ENCODE data around the gene DPYSL3.
A peak's percentile ranks its signal among the peaks of the same experiment; 100 is the strongest.
"Not testable (repeated sequence)": the region's sequence is repeated elsewhere in the genome, so short reads cannot be mapped to it uniquely, and the experiment has no call there.

Gene DPYSL3

DNA sequence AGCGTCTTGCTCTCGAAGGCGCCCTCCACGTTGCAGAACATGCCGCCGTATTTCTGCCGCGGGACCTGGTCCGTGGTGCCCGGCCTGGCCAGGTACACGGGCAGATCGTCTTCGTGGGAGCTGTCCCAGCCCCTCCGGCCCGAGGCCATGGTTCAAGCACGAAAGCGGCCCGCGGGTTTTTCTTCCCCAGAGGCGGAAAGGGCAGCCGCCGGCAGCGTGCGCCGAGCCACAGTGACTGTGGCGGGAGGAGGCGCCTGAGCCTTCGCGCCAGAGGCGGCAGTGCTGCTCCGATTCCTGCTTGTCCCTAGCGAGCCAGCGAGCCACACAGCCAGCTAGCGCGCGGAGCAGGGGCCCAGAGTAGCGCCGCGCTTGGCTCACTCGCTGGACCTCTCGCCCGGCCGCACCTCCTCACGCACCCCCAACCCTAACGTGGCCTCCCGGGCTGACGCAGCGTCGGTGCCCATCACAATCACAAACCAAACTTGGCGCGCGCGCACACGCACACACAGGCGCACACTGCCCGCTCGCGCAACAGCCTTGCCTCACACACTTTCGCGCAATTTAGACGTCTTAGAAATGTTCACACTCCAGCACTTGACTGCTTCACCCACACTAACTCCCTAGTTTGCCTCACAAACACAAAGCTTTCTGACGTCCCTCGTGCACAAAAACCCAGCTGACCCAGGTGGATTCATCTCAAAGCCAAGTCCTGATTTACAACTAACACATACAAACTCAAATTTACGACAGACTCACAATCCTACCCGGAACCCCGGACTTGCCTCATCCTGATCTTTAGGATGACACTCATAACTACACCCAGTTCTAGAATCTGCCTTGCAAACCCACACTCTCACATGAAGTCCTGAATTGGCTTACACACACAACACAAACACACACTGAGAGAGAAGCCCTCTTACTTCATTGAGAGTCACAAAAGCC, at the start of gene DPYSL3:
DPYSL3 (minus strand) TSS at position 359 of the 942 bp plus-strand sequence; CDS start at position 149, 210 bp downstream.
- peak; percentile 61 for DNase-seq (ENCODE audit: low read depth)

- DNase-seq (ENCODE audit: low read depth): peak; percentile 65
These were observed 49.0 kb upstream of the DPYSL3 start for GRCh38 chr5:147558826-147559225.

DNA sequence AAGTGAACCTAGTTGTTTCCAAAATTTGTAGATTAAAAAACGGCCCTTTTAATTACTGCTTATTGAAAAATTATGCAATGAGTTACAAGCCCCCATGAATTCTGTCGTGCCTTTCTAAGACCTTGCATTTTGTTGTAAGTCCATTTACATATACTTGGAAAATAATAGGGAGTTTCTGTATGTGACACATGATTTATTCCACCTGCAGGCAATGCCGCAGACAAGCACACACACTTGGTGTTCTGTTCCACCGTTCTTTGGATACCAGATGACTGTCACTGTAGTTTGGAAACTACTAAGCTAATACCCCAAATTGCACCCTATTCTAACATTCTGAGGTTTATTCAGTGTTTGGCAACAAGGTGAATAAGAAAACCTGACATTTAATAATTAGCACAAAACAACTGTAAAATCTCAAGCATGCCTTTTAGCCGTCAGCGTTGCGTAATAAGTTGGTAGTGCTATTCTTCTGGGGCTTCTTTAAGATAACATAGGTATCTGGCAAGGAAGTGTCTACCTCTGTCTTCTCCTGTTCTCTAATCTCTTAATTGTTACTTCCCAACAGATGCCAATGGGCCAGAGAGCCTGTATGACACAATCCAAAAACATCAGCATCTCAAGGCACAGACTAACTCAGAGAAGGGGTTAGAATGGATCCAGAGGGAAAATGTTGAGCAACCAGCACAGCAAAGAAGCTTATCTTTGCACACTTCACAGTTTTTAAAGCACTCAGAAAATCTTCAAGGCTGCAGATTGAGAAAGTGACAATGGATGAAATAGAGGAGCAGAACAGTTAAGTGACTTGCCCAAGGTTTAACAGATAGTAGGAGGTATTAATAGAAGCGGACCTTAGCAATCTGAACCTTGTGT, 48.2 kb upstream of the DPYSL3 start:
- no peak for DNase-seq (ENCODE audit: low read depth)

DNA sequence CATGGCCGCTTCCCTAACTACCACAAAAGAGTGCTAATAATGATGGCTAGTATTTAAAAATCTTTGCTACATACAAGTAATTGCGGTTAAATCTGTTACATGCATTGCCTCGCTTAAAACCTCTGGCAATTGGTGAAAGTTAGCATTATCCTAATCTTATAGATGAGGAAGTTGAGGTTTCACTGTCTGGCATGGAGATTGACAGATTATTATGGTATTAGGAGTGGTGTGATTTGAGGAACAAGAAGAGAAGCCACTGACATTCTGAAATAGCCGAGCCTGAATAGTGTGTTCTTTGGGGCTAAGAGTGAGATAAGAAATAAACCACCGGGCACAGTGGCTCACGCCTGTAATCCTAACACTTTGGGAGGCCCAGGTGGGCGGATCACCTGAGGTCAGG, 45.3 kb upstream of the DPYSL3 start:
- no peak for DNase-seq (ENCODE audit: low read depth)

- peak; percentile 86 for DNase-seq (ENCODE audit: low read depth)
These were observed 44.5 kb upstream of the DPYSL3 start for GRCh38 chr5:147554261-147554817.

DNA sequence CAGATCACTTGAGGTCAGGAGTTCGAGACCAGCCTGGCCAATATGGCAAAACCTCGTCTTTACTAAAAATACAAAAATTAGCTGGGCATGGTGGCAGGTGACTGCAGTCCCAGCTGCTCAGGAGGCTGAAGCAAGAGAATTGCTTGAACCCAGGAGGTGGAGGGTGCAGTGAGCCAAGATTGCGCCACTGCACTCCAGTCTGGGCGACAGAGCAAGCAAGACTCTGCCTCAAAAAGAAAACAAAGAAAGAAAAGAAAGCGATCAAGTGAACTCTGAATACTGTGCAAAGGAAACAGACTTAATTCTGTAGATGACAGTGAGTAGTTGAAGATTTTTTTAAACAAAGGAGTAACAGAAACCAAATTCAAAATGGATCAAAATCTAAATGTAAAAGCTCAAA, 43.9 kb upstream of the DPYSL3 start:
- not testable (repeated sequence) for DNase-seq (ENCODE audit: low read depth)

DNA sequence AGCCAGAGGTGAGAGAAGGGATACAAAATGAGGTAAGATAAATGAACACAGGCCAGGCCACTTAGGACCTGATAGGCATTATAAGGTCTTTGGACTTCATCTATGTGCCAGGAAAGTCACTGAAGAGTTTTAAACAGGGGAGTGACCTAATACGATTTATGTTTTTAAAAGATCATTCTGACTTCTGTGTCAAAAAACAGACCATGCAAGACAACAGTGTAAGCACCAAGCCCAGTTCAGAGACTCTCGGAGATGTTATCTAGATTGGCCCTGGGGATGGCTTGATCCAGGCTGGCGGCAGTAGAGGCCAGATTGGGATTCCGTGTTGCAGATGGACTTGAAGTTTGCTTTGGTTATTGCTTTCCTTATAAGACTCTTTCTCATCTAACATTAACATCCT, 43.0 kb upstream of the DPYSL3 start:
- DNase-seq (ENCODE audit: low read depth): no peak

- DNase-seq (ENCODE audit: low read depth): no peak
These were observed 41.8 kb upstream of the DPYSL3 start for GRCh38 chr5:147551677-147552076.

DNA sequence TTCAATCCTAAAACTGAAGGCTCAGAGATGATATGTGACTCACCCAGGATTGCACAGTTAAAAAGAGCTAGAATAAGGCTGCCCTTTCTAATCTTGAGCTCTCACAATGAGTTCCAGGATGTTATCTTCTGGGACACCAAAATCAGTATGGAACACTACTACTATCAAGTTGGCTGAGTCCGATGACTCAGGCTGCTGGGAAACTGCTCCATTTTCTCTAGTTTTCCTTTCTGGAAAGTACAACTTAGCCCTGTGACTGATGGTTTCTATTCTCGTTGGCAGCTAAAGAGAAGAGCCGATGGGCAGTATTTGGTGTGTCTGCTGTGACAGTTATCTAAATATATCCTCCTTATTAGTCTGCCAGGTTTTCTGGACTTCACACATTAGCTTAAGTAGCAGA, 37.9 kb upstream of the DPYSL3 start:
- no peak for DNase-seq (ENCODE audit: low read depth)

DNA sequence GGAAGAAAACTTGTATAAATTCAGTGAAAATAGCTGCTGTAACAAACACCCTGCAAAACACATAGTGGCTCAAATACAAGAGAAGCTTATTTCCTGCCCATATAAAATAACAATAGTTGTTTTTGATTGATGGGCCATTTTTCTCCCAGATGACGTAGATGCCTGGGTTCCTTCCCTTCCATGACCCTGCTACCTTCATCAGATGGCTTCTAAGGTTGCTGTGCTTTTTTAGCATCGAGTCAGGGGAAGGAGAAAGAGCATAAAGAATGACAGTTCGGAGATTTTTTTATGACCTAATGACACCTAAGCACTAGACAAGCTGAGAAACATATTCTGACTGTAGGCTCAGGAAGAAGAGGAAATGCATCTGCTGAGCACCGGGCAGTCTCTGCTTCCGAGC, 34.7 kb upstream of the DPYSL3 start:
- DNase-seq (ENCODE audit: low read depth): no peak

DNA sequence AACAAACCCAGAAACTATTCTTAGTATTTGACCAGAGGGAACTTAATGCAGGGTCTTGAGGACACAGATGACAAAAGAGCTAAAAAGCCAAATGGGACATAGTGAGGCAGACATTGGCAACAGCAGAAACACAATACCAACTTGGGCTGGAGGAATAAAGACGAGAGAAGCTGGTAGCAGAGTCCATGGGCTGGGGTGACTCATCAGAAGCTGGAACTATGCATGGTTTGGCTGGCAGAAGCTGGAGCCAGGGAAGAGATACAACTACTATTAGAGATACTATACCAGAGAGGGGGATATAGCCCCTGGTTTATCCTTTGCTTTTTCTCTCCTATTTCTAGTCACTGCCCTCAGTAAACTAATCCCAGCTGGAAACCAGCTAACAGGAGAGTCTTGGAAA, 29.2 kb upstream of the DPYSL3 start:
- no peak for DNase-seq (ENCODE audit: low read depth)

- DNase-seq (ENCODE audit: low read depth): no peak
These were observed 28.4 kb upstream of the DPYSL3 start for GRCh38 chr5:147538236-147538635.

DNA sequence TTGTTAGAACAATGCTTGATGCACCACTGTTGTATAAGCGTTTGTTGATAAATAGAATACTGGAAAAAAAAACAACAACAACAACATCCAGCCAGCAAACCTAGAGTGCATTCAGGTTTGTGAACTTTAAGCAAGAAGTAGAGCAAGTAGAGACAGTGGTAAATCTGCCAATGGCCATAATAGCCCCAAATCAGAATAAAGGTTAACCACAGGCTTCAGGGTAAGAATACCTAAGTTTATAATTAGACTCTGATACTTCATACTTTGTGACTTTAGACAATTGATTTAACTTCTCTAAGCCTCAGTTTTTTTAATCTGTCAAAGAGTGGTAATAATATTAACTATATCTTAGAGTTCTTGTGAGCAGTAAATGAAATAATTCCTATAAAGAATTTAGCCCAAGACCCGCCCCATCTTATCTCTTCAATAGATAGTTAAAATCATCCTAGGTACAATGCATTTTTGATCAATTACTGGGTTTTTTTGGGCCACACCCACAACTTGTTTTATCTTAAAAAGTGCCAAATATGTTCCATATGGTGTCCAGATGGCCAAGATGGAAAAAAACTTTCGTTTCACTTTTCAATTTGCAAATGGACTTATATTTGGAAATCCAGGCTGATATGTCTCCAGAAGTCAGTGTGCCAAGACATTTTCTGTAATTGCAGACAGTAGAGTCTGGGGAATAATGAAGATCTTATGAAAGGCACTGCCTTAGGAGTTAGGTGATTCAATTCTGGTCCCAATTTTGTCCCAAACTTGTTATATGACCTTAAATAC, 24.5 kb upstream of the DPYSL3 start:
- no peak for DNase-seq (ENCODE audit: low read depth)

DNA sequence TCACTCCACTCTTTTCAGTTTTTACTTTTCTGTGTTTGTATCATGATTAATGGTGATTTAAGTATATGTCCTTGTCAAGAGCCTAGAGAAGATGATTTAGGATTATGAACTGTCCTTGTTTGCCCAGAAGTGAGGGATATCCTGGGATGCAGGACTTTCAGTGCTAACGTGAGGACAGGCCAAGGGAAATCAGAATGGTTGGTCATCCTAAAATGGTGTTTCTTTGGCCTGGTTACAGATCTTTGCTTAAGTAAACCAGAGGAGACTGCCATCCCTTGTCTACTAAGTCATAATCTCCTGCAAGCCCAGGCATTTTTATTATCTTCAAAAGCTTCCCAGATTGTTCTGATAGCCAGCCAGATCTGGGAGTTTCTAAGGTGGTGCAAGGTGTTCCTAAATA, 22.3 kb upstream of the DPYSL3 start:
- DNase-seq (ENCODE audit: low read depth): no peak

- peak; percentile 75 for DNase-seq (ENCODE audit: low read depth)
These were observed 20.9 kb upstream of the DPYSL3 start for GRCh38 chr5:147530530-147531389.

- DNase-seq (ENCODE audit: low read depth): no peak
These were observed 13.2 kb upstream of the DPYSL3 start for GRCh38 chr5:147523069-147523468.

DNA sequence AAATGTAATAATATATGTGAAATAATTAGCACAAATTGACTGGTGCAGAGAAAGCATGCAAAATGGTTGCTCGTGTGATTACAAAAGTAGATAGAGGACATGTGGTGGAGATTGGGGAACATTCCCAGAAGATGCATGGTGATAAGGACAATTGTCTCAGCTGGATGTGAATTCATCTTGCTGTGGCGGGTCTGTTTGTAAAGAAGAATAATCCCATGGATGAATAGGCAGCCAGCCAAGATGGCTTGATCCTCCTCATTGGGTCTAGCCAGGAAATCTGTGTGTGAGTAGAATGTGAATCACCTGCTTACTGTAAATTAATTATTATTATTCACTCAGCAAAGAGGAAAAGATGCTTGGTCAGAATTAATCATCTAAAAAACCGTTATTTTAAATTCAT, 12.6 kb upstream of the DPYSL3 start:
- DNase-seq (ENCODE audit: low read depth): no peak

- DNase-seq (ENCODE audit: low read depth): no peak
These were observed 10.6 kb upstream of the DPYSL3 start for GRCh38 chr5:147520450-147520849.

- no peak for DNase-seq (ENCODE audit: low read depth)
These were observed 9.5 kb upstream of the DPYSL3 start for GRCh38 chr5:147519380-147519779.

DNA sequence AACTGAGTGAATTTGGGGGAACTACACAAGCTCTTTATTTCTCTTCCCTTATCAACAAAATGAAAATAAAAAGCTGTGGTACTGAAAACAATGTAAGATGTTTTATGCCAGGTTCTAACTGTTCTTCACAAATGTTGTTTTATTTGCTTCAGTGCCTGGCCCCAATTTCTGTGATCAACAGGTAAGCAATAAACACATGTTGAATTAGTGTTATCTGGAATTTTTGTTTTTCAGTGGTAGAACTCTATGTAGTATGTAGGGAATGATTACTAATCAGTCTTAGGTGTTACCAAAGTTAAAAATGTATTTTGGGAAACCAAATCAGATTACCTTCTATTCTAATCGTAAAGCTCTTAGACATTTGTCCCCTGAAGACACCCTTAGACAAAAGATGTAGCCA, 7.5 kb upstream of the DPYSL3 start:
- DNase-seq (ENCODE audit: low read depth): no peak

DNA sequence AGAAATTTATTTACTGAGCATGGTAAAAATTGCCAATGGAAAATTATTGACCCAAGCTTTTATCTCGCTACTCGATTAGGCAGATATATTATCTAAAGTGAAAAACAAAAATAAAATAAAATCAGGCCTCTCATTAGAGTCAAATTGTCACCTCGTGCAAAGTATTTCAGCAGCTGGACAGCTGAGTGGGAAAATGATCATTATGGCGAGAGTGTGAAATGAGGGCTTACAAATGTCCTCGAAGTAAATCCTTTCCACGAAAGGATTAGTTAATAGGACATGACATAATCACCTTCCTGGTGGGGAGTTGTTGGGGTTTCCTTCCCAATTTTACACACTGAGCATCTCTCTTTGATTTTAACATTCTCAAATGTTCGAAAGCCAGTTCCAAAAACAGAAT, 5.4 kb upstream of the DPYSL3 start:
- DNase-seq (ENCODE audit: low read depth): no peak

All from stromal cell of bone marrow (primary cell).